ENCODE data around the gene CDH11.

DNA sequence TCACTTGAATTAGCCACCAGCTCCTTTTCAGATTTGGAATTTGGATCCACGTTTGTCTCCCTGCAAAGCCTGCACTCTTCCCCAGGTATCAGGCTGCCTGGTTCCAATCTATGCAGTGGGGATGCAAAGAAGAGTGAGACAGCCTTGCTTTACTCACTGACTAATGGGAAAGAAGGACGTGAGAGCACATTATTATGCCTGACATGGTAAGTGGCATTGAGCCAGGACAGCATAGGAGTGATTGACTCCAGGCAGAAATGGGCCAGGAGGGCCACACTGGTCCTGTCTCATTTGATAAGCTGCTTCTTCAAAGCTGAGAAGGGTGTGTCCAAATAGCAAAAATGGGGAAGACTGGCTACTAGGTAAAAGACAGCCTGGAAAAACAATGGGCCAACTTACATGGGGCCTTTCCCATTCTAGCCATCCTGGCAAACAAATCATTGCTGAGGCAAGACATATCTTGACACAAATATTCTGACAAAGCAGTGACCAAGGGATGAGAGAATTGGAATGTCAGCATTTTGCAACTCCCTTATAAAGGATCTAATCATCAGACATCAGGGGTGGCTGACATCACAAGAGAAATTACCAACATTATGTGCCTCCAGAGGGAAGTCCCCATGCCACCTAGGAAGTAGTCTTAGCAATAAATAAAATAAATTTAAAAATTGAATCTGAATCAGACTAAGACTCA lies 38.6 kb downstream of the CDH11 start:
- TF ChIP-seq, protein P1, sequence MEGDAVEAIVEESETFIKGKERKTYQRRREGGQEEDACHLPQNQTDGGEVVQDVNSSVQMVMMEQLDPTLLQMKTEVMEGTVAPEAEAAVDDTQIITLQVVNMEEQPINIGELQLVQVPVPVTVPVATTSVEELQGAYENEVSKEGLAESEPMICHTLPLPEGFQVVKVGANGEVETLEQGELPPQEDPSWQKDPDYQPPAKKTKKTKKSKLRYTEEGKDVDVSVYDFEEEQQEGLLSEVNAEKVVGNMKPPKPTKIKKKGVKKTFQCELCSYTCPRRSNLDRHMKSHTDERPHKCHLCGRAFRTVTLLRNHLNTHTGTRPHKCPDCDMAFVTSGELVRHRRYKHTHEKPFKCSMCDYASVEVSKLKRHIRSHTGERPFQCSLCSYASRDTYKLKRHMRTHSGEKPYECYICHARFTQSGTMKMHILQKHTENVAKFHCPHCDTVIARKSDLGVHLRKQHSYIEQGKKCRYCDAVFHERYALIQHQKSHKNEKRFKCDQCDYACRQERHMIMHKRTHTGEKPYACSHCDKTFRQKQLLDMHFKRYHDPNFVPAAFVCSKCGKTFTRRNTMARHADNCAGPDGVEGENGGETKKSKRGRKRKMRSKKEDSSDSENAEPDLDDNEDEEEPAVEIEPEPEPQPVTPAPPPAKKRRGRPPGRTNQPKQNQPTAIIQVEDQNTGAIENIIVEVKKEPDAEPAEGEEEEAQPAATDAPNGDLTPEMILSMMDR (IDR thresholded peaks at IDR 0.05) = no peak
- TF ChIP-seq POLR2A (IDR thresholded peaks at IDR 0.05) = no peak

Measured in sigmoid colon (tissue), 3 donors.